GM19043 (cell line): Measurements from ENCODE around the gene ANAPC13.

Source experiments
- ATAC-seq: cut with Tn5 transposase; IDR thresholded peaks from one replicate; pipeline ENCODE4 v1.9.1; 2021; ENCODE audit warnings: low read depth; ENCODE audit not compliant: unreplicated experiment

ANAPC13 gene, protein sequence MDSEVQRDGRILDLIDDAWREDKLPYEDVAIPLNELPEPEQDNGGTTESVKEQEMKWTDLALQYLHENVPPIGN

DNA sequence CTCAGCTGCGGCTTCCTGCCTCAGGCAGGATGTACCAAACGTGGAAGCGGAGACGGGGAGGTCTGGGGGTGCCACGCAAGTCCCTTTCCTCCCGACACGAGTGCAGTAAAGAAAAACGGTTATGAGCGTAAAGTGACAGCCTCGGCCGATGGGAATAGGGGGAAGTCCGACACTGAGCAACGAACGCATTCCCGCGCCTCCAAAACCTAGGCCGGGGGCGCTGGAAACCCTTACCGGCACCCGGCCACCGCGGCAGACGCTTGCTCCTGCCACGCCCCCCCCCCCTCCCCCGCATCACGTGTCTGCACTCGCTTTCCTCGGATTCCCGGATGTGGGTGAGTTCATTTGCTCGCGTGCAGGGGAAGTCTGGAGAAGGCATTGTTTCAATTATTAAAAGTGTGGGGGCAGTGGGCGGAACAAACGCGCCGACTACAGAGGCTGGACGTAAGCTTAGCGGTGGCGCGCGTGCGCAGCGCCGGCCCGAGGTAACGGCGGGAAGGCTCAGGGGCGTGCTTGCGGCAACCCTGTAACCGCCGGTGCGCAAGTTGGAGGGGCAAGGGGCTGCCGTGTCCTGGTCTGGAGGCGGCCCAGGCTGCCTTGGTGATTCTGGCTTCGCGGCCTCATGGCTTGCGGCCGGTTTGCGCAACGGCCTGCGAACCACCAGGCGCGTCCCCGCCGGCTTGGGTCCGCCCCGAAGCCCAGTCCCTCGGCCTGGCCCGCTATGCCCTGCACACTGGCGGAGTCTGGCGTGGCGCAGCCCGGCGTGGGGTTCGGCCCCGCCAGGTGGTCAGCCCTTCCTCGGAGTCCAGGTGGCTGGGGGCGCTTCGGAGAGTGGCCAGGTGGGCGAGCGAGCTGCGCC is at the start of gene ANAPC13, which contains the start of gene CEP63:
ANAPC13 (minus strand) TSS at position 268 of the 859 bp plus-strand sequence. CDS start 3,081 bp downstream, outside the sequence.
CEP63 (plus strand) TSS at position 340 of the 859 bp plus-strand sequence. CDS start 9,264 bp downstream, outside the sequence.
- ATAC-seq: peak; percentile 83

DNA sequence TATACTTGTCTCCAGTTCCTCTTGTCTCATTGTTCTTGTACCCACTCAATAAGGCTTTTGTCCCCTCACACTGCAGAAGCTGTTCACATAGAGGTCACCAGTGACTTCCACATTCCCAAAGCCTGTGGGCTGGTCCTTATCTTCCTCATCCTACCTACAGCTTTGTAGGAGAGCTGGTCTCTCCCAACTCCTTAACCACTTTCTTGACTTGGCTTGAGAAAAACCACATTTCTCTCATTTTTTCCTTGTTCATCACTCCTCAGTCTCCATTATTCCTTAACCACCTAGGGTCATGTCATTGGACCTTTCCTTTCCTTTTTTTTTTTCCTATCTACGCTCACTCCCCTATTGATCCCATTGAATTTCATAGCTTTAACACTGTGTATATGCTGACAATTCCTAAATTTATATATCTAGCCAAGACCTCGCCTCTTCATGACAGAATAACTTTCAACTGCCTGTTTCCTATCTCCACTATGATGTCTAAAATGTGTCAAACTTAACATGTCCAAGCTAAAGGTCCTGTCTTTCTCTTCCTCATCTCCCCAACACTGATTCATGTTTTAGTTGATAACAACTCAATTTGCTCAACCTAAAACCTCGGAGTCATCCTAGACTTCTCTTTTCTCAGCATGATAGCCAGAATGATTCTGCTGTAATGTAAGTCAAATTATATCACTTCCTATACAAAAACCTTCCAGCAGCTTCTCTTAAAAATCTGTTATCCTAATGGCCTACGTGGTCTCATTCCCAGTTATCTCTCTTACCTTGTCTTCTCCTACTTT is 49.6 kb upstream of the ANAPC13 start:
- no peak for ATAC-seq

DNA sequence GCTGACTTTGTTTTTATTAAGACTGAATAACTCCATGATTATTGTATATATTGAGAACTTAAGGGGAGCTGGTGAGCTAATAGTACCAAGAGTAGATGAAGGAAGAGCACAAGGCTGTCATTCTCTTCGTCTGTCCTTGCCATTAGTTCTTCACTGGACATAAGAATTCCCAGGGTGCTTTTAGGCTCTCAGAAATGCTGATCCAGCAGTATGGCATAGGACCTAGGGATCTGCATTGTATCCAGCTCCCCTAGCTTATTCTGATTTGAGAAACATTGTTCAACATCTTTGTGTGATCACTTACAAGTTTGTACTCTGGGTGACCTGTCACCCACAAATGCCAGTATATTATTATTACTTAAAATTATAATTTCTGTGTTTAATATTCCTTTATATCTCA is 47.7 kb upstream of the ANAPC13 start:
- ATAC-seq: no peak

DNA sequence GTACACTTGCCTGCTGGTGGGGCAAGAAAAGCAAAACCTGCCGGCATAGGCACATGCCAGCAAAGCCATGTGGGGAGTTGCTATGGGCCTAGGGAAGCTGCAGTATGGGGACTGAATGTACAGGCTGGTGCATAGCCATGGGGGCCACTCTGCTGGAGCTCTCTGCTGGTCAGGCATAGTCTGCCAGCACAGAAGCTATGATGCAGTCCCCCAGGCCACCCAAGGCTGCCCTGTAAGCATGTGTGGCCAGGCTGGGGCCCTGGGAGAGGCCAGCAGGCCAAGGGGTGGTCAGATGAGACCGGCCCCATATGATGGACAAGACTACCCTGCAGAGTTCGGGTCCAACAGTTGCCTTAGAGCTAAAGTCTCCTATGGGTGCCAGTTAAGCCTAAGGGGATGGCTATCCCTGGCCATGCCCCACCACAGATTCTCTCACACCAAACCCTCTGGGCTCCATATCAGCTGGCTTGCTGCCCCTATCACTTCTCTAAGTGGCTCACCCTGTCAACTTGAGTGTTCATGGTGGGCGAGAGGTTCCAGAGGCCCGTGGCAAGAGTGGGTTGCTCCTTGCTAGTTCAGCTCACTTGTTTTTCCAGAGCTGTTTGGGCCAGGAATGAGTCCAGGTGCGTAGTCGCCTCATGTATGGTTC is 41.9 kb upstream of the ANAPC13 start:
- no peak for ATAC-seq

DNA sequence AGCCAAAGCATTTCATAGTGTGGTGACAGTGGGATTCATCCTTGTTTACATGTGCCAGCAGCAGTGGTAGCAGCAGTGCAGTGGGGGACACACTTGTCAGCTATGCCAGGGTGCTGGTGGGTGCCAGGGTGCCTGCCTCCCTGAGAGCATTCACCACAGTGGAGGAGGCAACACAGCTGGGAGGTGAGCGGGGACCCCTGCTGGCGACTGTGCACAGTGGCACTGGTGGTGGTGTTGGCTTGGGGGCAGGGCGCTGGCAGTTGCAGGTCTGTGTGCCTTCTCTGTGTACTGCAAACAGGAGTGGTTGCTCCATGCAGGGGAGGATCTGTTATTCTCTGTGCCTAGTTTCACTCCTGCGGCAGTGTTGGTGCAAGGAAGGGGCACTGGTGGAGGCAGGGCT is 41.3 kb upstream of the ANAPC13 start:
- ATAC-seq: no peak

DNA sequence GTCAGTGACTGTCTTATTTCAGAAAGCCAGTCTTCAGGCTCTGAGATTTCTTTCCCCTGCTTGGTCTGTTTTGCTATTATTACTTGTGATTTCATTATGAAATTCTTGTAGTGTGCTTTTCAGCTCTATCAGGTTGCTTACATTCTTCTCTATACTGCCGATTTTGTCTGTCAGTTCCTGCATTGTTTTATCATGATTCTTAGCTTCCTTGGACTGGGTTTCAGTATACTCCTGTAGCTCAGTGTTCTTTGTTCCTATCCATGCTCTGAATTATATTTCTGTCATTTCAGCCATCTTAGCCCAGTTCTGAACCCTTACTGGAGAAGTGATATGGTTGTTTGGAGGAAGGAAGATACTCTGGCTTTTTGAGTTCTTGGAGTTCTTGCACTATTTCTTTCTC is 40.5 kb upstream of the ANAPC13 start:
- no peak for ATAC-seq

DNA sequence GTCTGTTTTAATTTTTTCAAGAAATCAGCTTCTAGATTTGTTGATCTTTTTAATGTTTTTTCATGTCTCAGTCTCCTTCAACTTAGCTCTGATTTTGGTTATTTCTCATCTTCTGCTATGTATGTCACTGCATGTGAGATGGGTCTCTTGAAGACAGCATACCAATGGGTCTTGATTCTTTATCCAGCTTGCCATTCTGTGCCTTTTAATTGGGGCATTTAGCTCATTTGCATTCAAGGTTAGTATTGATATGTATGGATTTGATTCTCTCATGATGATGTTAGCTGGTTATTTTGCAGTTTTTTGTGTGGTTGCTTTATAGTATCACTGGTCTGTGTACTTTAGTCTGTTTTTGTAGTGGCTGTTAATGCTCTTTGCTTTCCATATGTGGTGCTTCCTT is 39.5 kb upstream of the ANAPC13 start:
- no peak for ATAC-seq

DNA sequence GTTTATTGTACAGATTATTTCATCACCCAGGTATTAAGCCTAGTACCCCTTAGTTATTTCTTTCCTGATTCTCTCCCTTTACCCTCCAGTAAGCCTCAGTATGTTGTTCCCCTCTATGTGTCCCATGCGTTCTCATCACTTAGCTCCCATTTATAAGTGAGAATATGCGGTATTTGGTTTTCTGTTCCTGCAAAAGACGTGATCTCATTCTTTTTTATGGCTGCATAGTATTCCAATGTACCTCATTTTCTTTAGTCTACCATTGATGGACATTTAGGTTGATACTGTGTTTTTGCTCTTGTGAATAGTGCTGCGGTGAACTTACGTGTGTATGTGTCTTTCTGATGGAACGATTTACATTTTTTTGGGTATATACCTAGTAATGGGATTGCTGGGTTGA is 36.8 kb upstream of the ANAPC13 start:
- ATAC-seq: no peak

DNA sequence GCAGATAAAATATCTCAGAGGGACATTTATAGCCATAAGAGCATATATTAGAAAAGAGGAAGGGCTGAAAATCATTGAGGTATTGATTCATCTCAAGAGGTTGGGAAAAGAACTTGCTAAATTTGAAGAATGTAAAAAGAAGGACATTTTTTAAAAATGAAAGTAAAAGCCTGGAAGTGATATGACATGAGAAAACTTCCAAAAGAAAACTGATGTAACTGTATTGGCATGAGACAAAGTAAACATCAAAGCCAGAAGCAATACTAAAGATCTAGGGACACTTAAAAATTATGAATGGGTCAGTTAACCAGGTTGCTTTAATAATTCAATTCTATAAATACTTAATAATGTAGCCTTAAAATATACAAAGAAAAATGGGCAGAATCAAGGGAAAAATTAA is 32.0 kb upstream of the ANAPC13 start:
- ATAC-seq: no peak

DNA sequence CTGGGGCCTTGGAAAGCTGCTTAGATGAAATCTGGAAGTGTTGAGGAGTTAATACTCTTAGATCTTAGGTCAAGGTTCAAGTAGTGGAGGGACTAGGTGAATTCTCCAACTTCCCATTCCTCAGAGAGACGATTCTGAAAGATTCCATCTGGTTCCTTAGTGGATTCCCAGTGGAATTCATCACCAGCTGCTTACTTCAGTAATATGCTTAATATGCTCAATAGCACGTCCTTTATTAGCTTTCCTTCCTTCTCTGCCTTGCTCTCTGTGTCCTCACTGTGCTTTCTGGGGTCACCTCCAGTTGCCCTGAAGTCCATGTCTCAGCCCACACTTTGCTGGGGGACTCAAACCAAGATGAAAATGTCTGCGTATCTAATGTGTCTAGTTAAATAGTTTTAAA is 31.1 kb upstream of the ANAPC13 start:
- ATAC-seq: no peak

DNA sequence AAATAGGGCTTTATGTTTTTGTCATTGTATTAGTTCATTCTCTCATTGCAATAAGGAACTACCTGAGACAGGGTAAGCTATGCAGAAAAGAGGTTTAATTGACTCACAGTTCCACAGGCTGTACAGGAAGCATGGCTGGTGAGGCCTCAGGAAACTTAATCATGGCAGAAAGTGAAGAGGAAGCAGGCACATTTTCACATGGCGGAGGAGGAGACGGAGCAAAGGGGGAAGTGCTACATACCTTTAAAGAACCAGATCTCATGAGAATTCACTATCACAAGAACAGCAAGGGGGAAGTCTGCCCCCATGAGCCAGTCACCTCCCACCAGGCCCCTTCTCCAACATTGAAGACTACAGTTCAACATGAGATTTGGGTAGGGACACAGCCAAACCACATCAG is 25.7 kb upstream of the ANAPC13 start:
- ATAC-seq: no peak

DNA sequence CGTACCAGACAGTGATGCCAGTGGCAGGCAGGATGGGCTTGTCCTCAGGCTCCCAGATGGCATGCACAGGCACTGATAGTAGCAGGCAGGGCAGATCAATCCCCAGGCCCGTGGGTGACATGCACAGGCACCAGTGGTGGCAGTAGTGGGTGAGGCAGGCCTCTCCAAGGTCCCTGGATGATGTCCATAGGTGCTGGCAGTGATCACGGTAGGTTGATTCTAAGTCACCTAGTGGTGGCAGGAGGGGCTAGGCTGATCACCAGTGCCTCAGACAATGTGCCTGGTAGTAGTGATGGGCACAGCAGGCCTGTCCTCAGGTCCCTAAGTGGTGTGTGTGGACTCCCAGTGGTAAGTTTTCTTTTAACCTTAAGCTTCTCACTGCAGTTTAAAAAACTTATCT is 19.7 kb upstream of the ANAPC13 start:
- ATAC-seq: no peak

DNA sequence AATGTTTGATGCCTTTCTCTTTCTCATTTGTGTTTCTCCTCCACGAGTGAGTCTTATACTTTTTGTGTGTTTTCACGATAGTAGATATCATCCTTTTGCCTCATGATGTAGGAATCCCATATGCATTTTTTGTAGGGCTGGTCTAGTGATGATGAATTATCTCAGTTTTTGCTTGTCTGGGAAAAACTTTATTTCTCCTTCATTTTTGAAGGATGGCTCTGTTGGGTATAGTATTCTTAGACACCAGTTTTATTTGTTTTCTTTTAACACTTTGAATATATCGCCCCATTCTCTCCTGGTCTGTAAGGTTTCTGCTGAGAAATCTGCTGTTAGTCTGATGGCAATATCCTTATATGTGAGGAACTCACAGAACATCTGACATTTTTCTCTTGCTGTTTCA is 18.3 kb upstream of the ANAPC13 start:
- no peak for ATAC-seq

DNA sequence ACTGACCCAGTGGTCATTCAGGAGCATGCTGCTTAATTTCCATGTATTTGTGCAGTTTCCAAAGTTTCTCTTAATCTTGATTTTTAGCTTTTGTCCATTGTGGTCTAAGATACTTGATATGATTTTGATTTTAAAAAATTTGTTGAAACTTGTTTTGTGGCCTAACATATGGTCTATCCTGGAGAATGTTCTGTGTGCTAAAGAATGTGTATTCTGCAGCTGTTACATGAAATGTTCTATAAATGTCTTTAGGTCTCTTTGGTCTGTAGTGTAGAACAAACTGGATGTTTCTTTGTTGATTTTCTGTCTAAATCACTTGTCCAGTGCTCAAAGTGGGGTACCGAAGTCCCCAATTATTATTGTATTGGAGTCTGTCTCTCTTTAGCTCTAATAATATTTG is 17.5 kb upstream of the ANAPC13 start:
- ATAC-seq: no peak

DNA sequence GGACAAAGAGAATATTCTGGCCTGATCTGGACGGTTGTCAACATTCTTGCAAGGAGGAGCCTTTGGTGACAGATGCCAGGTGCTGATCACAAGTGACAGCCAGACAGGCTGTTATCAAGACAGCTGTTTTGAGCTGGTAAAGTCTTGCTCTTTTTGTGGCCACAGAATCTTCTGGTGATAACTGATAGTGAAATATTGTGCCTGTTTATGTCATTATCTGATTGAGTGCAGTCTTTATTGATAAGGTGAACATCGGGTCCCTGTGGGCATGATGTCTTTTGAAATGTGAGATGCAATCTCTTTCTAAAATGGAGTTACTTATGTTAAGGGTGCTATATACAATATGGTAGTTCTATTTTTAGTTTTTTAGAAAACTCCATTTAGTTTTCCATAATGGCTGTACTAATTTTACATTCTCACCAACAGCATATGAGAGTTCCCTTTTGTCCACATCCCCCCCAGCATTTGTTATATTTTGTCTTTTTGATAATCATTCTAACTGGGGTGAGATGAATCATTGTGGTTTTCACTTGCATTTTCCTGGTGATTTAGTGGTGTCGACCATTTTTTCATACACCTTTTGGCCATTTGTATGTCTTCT is 10.8 kb upstream of the ANAPC13 start:
- ATAC-seq: no peak

DNA sequence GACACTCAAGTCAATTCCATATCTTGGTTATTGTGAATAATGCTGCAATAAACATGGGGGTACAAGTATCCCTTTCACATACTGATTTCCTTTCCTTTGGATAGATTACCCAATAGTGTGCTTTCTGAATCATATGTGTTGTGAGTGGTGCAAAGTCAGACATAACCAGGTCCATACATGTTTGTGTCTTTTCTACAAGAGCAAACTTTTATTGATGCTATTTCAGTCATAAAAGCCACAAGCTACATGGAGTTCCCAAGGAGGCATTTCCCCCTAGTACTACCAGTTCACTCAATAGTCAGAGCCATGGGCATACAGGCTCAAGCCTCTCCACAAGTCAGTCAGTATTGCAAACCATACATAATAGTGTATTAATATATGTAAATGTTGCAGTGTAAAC is 10.2 kb upstream of the ANAPC13 start:
- no peak for ATAC-seq

DNA sequence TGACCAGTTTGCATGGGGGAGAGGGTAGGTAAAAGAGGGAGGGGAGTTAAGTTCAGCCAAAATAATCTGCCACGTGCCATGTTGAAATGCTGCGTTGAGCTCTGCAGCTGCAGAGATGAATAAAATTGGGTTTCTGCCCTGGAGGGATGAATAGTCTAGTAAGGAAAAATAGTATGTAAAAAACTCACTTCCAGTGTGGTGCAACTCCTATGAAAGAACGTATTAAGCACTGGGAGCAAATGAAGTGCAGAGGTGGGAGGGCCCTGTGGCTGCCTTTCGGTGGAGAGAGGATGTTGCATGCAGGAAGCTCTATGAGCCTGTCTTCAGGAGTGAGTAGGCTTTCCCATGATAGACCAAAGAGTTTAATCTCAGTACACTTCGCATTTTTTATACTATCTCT is 8.7 kb upstream of the ANAPC13 start:
- ATAC-seq: no peak

DNA sequence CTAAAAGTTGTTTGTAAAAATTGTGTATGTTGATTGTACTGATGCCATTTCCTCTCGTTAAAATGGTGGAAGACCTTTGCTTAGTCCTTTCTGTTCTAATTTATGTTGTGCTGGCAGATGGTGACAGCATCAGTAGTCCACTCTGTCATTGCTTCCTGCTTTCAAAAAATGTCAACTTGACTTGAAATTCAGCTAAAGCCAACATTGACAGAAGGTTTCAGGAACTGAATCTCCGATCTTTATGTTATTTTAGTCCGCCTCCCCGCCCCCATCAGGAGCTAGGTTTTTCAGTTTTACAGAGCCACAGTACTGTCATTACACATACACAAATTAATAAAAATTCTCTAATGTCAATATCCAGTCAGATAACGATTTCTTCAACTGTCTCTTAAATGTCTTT is 1.6 kb upstream of the ANAPC13 start:
- ATAC-seq: peak; percentile 22

DNA sequence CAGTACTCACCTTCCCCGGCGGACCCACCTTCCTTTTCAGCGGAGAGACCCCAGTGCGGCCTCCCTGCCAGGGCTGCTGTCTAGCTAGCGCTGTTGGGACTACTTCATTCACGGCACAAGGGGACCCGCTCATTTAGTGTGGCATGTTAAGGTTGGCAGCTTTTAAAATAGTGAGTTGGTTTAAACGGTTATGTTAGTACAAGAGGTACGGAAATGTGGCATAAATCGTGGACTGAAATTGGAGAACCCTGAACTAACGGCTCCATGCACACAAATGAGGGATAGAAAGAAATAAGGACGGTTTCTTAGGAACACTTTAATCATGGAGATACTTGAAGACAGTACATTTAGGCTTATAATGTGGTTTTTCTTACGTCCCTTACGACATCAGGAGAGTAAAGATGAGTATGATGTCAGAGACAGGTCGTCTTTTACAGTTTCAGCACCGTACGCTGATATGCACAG is 824 bp upstream of the ANAPC13 start:
- peak; percentile 2 for ATAC-seq

DNA sequence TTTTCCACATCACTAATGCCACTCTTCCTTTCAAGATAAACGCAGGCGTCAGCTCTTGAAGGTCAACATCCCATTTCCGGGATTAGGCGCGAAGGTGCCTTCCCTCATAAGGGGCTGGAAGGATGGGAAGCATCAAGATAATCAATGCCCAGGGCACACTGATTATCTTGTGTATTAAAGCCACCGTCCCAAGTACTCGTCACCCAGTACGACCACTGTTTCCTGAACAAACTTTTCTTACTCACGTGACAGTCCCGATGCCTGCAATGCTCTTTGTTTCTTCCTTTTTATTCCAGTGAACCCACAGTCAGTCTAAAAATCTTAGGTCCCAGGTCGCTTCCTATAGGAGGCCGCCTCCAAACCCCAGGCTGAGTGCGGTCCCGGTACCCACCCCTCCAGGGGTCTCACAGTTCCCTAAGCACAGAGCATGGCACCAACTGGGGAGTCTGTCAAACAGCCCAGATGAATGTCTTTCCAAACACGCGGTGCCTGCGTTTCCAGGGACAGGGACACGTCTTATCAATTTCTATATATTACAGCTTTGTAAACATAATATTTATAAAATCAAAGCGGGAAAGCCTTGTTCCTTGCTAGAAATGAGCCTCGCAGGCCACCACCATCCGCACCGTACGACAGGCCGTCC is 589 bp downstream of the ANAPC13 start:
- no peak for ATAC-seq
